ENCODE data around the gene UBE2I. TPM values are rescaled to one million over a fixed set of nuclear protein-coding genes. Genes with fewer than 3 reads are reported as not detected.

UBE2I gene
- 286 and 290 TPM in 2 replicates for total RNA-seq (2021)
- long read RNA-seq, transcript UBE2I-204 (8 exons, 3,109 nt): minor isoform, 16 of 610 reads
- long read RNA-seq, transcript UBE2I-203 (7 exons, 2,976 nt): major isoform, 500 of 610 reads
- long read RNA-seq, transcript UBE2I-201 (7 exons, 2,832 nt): minor isoform, 19 of 610 reads
- long read RNA-seq, transcript UBE2I-202 (7 exons, 3,253 nt): minor isoform, 17 of 610 reads
- long read RNA-seq, partial matches to known transcripts: 6 of 610 reads
- long read RNA-seq, other reads (novel, unspliced or antisense): 29 of 610 reads

DNA sequence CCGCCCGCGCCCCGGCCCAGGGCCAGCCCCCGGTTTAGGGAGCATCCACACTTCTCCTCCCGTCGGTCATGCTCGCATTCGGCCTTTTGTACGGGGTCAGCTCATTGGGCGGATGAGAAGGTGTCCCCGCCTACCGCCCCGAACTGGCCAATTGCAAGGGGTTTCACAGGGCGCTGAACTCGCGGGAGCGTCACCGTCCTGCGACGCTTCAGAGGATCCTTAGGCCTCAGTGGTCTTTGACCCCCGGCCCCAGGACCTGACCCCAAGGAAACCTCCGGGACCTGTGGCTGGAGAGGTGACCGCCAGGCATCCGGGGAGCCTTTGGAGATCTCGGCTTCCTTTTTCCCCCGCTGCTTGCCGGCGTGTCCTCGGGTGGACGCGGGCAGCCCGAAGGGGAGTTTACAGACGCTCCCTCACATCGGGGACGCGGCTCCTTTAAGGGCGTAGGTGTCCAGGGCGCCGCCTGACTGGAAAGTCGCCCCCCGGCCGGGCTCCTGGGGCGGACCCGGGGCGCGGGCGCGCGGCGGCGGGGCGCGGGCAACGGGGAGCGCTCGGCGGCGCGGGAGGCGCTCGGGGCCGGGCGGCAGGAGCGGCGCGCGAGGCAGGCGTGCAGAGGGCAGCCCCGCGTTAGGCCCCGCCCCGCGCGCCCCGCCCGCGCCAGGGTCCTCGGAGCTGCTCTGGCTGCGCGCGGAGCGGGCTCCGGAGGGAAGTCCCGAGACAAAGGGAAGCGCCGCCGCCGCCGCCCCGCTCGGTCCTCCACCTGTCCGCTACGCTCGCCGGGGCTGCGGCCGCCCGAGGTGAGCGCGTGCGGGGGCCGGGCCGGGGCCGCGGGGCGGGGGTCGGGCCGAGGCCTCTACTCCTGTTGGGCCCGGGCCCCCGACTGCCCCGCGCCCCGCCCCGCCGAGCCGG lies at the start of gene UBE2I:
Gene UBE2I (plus strand): TSS at position 660 of the 909 bp plus-strand sequence. CDS start 4,395 bp downstream, outside the sequence.
- no peaks in the 10 kb centered on the region for H3K27me3 ChIP-seq (ENCODE audit: insufficient read depth, low read length)
- whole genome bisulfite sequencing (ENCODE audit: extremely low coverage, insufficient read length, low lambda C conversion rate): no CpG with 5 or more reads among the region's 117 CpGs
- peak within 1 kb of the TSS; percentile 100 for H3K9ac ChIP-seq (ENCODE audit: extremely low read depth, insufficient read length, low read length)
- H3K23me2 ChIP-seq (ENCODE audit: insufficient read length, low read depth, low read length, poor library complexity, severe bottlenecking): peaks cover 13% of the 10 kb centered on the region
- peak within 1 kb of the TSS; percentile 99 for H2BK12ac ChIP-seq (ENCODE audit: insufficient read length, low read depth, low read length)
- H3K56ac ChIP-seq (ENCODE audit: insufficient read length, low read depth, low read length): no peak within 1 kb of the TSS
- H2AFZ ChIP-seq (ENCODE audit: low read length): no peak within 1 kb of the TSS
- H3K4me3 Mint-ChIP-seq: peak within 1 kb of the TSS; percentile 95 to 99
- H4K20me1 ChIP-seq (ENCODE audit: control insufficient read depth, insufficient read depth, insufficient read length): peaks cover 5% of the 10 kb centered on the region
- H3K27me3 Mint-ChIP-seq (ENCODE audit: low read depth): no peaks in the 10 kb centered on the region
- H3K4me2 ChIP-seq (ENCODE audit: insufficient read depth, insufficient read length, low read length): peak within 1 kb of the TSS; percentile 98
- peak within 1 kb of the TSS; percentile 99 for H2BK120ac ChIP-seq (ENCODE audit: low read depth, low read length, poor library complexity, severe bottlenecking)
- peak within 1 kb of the TSS; percentile 89 for H4K5ac ChIP-seq (ENCODE audit: insufficient read length, low read depth, low read length)
- no peak within 1 kb of the TSS for H3K23ac ChIP-seq (ENCODE audit: insufficient read length, low read depth, low read length)
- peaks cover 42% of the 10 kb centered on the region for H3K79me2 ChIP-seq (ENCODE audit: insufficient read depth, low read length)
- H3K79me1 ChIP-seq (ENCODE audit: insufficient read depth, low read depth, low read length, poor library complexity, severe bottlenecking): peaks cover 5% of the 10 kb centered on the region
- H3T11ph ChIP-seq (ENCODE audit: low read length): peak within 1 kb of the TSS; percentile 97
- no peak within 1 kb of the TSS for H4K91ac ChIP-seq (ENCODE audit: insufficient read length, low read depth, low read length)
- peak within 1 kb of the TSS; percentile 99 for H2BK20ac ChIP-seq (ENCODE audit: low read depth, low read length, poor library complexity, severe bottlenecking)
- no peak within 1 kb of the TSS for H2AK5ac ChIP-seq (ENCODE audit: insufficient read length, low read length)
- H4K8ac ChIP-seq (replicated peaks; ENCODE audit: insufficient read length, low read depth, low read length): no peak within 1 kb of the TSS
- H2BK15ac ChIP-seq (ENCODE audit: low read depth, low read length): no peak within 1 kb of the TSS
- H3K36me3 Mint-ChIP-seq (ENCODE audit: insufficient read depth in 1 of 3, low read depth in 3 of 3): peaks cover 15 to 26% (median 20%) of the 10 kb centered on the region in 3 experiments
- peak within 1 kb of the TSS; percentile 100 for H3K14ac ChIP-seq (ENCODE audit: insufficient read depth, low read length)
- H3K4me1 ChIP-seq (ENCODE audit: insufficient read depth, low read length): no peaks in the 10 kb centered on the region; the same call in 1 of the 2 replicates
- TF ChIP-seq, protein P1, sequence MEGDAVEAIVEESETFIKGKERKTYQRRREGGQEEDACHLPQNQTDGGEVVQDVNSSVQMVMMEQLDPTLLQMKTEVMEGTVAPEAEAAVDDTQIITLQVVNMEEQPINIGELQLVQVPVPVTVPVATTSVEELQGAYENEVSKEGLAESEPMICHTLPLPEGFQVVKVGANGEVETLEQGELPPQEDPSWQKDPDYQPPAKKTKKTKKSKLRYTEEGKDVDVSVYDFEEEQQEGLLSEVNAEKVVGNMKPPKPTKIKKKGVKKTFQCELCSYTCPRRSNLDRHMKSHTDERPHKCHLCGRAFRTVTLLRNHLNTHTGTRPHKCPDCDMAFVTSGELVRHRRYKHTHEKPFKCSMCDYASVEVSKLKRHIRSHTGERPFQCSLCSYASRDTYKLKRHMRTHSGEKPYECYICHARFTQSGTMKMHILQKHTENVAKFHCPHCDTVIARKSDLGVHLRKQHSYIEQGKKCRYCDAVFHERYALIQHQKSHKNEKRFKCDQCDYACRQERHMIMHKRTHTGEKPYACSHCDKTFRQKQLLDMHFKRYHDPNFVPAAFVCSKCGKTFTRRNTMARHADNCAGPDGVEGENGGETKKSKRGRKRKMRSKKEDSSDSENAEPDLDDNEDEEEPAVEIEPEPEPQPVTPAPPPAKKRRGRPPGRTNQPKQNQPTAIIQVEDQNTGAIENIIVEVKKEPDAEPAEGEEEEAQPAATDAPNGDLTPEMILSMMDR (conservative IDR thresholded peaks at IDR 0.05): no peak
- peaks cover 4 to 6% of the 10 kb centered on the region in 2 experiments for H3K9me3 Mint-ChIP-seq
- peak; percentile 97 for DNase-seq
- peak within 1 kb of the TSS; percentile 100 for H3K18ac ChIP-seq (ENCODE audit: insufficient read length, low read depth, low read length)
- H3K27ac Mint-ChIP-seq: peak within 1 kb of the TSS; percentile 98 to 100 (median 100)
- peaks cover 13 to 27% of the 10 kb centered on the region in 2 experiments for H3K4me1 Mint-ChIP-seq
- H3K27ac ChIP-seq (ENCODE audit: insufficient read length, low read depth, low read length): peak within 1 kb of the TSS; percentile 21
- H2BK5ac ChIP-seq (ENCODE audit: insufficient read length, low read length): peak within 1 kb of the TSS; percentile 96
- no peak within 1 kb of the TSS; the same call in 1 of the 2 replicates for H3K4ac ChIP-seq (ENCODE audit: low read depth, low read length)
- no peaks in the 10 kb centered on the region for H3K9me3 ChIP-seq (ENCODE audit: control insufficient read depth, low read depth, low read length)

All from H9 (cell line).